Glomerular visceral epithelial cell (primary cell): ENCODE data around the gene TLL2.

ENCODE experiments used
- DNase-seq: peaks from one replicate; pipeline ENCODE4 v3.0.0-alpha.2; 2016; ENCODE audit errors: extremely low spot score

The TLL2 gene

GRCh38 chr10:96421995-96422394 is 91.7 kb downstream of the TLL2 start:
- DNase-seq = no peak

DNA sequence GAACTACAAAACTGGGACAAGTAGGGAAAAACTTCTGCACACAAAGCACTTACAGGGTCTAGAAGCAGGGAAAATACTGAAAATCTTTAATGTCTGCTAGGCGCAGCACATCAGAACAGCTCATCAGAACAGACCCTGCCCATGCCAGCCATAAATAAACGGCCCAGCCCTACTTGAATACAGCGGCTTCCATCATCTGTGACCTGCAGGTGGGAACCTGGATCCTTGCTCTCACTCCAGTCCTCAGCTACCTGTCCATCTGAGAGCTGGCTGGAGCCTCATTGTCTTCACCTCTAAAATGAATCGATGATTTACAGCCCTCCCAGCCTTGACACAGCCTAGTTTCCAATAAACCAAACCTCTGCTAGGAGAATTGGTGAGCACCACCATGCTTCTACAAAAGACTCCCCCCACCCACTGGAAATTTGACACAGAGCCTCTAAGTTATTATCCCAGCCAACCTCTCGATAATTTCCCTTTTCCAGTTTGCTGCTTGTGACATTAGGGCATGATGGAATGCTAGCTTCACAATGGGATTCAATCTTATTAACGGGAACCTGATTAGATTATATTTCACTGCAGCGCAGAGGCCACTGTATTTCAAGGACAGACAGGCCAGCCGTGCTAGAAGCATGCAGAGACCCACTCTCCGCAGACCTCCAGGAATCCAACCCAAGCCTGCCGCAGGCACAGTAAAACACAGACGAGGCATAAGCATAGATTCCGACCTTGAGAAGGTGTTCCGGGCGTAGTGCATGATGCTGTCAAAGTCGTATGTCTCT is 93.3 kb downstream of the TLL2 start:
- DNase-seq = no peak

- no peak for DNase-seq
These were observed 94.4 kb downstream of the TLL2 start for GRCh38 chr10:96419351-96419750.

GRCh38 chr10:96418582-96418981 is 95.1 kb downstream of the TLL2 start:
- no peak for DNase-seq

DNA sequence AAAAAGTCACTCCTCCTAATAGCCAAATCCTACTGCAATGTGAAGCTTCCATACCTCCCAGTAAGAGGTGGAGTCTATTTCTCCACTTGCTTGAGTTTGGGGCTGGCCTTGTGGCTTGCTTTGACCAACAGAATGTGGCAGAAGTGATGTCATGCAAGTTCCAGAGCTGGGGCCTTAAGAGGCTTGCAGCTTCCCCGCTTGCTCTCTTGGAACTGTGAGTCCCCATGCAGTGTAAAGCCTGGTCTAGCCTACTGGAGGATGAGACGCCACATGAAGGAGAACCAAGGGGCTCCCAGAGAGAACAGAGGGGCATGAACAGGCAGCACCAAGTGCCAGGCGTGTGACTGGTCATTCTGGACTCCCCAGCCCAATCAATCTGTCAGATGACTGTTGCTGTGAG is 96.3 kb downstream of the TLL2 start:
- DNase-seq = peak; percentile 85

DNA sequence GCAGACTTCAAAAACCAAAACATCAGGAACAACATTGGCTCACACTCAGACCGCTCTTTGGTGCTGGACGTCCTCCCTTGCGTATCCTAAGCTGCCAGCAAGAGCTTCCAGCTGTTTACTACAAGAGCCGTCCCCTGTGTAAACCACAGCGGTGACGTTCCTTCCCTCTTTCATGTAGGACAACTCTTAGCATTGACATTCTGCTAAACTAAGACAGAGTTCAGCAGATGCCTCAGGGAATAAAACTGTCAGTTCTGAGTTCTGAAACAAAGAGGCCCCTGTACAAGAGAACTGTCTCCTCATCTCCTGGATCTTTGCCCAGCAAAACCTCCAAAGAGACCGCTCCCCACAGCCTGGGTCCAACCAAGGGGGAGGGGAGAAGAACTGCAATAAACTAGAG is 97.1 kb downstream of the TLL2 start:
- no peak for DNase-seq

GRCh38 chr10:96415891-96416554 is 97.7 kb downstream of the TLL2 start:
- DNase-seq = peak; percentile 69

DNA sequence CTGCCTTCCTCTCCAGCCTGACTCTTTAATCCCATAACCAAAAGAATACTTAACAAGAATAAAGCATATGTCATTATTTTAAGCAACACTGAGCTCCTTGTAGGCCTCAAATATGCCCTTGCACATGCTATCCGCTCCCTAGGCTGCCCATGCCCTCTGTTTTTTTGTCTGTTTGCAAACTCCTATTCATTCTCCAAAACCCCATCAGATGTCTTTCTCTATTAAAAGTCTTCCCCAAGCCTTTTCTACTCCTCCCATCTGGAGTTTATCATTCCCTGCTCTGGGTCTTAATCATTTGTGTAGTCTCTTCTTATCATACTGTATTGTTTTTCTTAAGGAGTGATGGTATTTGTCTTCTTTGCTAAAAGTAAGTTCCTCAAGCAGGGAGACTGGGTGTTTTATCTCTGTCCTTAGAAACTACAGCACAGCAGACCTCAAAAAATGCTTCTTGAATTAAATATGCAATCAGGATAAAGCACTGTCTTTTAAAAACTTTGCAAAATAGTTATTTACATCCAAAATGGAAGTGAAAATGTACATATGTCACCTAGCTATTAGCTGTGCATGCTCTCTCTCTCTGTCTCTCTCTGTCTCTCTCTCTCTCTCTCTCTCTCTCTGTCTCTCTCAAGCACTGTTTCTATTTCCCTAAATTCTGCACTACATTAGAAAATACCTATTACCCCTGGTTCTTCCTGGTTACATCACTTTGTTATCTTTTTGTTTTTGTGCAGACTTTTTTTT is 98.4 kb downstream of the TLL2 start:
- DNase-seq = no peak

DNA sequence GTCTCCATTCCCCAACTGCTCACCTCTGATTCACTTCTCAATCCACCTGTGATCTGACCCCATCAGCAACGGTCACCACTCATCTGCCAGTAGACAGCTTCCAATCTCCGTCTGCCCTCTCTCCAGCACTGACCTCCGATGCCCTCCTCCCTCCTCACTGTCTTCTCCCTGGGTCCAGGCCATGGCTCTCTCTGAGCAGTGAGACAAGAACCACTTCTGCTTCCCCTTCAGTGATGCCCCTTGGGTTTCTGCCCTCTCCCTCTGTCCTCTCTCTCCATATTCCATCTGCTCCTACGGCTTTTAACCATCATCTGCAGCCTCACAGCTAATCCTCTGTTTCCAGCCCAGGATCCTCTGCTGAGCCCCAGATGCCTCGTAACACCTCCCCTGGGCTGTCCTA is 99.4 kb downstream of the TLL2 start:
- no peak for DNase-seq

- no peak for DNase-seq
These were observed 100.5 kb downstream of the TLL2 start for GRCh38 chr10:96413151-96413787.

- no peak for DNase-seq
These were observed 101.9 kb downstream of the TLL2 start for GRCh38 chr10:96411716-96412320.

GRCh38 chr10:96410296-96410695 is 103.4 kb downstream of the TLL2 start:
- no peak for DNase-seq

DNA sequence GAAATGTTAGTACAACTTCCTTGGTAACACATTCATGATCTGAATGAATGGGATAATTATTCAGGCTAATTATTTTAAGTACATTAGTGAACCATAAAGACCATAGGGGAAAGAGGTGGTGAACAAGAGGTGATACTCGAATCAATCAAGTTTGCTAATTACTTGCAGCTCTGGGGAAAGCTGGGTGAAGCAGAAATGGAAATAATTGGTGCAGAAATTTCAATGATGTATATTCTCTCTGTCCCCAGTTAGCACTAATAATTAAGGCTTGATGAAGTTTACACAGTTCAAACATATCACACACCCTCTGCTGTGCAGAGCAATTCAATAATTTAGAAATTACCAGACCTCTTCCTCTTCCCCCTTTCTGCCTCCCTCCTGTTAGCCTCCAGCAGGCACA is 105.5 kb downstream of the TLL2 start:
- DNase-seq = no peak

GRCh38 chr10:96407560-96408069 is 106.1 kb downstream of the TLL2 start:
- DNase-seq = no peak

DNA sequence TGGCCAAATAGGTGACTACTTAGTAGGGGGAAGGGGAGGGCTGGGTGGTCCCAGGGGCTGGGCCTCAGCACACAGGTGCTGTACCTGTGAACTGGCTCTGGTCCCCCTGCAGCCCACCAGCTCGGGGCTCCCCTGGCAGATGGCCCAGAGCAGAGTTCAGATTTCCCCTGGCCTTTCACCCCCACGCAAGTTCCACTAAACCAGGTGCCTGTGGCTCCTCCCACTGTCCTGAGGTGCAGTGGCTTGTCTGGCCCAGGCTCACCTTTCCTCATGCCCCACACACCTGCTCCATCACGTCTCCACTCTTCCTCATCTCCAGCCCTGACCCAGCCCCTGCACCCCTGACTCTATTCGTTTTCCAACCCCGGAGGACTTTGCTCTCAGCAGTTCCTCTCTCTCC is 107.6 kb downstream of the TLL2 start:
- DNase-seq = no peak

GRCh38 chr10:96402417-96403305 is 111.1 kb downstream of the TLL2 start:
- DNase-seq = no peak

DNA sequence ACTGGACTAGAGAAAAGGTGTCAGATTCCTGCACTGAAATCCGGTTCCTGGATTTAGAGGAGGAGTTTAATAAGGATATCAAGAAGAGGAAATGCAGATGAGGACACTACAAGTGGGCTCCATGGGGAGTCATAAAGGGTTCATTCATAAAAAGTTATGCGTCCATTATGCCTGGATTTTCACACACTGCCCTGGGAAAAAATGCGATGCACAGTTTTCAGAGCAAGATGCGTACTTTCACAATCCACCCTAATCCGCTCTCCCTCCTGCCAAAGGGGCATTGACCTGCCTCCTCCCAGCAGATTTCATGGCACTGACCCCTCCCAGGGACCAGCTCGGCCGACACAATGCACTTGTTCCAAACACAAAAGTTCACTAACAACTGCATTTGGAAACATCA is 112.7 kb downstream of the TLL2 start:
- no peak for DNase-seq

- DNase-seq = no peak
These were observed 113.3 kb downstream of the TLL2 start for GRCh38 chr10:96400465-96400864.

DNA sequence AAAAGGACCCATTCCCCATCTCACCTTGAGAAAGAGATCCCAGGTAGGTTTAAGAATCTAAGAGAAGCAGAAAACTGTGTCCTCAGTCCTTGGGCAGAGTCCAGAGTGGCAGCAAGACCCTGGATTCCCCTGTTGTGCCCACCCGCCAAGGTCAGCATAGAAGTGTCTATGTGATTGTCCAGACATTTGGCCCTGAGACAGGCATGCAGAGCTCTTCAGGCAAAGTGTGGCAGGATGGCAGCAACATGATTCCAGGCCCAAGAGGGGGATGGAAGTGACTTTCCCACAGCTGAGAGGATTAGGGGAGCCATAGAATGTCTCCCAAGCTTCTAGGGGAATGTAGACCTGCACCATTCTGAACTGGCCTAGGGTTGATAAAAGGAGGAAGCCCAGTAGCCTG is 115.8 kb downstream of the TLL2 start:
- DNase-seq = no peak
